Melanocyte of skin (primary cell): ENCODE data around the gene B4GALT5. TPM values are rescaled to one million over a fixed set of nuclear protein-coding genes. Genes with fewer than 3 reads are reported as not detected.

Experiments used
- small RNA-seq, 2 donors: library from RNA; depleted of rRNA; stranded (forward); fragments of <200 nt; gene quantifications; one replicate each; pipeline ENCODE3, GENCODE V24; 2012
- total RNA-seq, 2 donors: library from RNA; depleted of rRNA; stranded (reverse); fragments of >200 nt; gene quantifications; 2 replicates each; pipeline ENCODE4 v1.2.3, GENCODE V29; 2012

The B4GALT5 gene
- 10 to 100 TPM; 57.8 to 63.6 TPM for total RNA-seq

GRCh38 chr20:49713753-49714712 lies at the start of gene B4GALT5:
Gene B4GALT5, minus strand, starts transcription at chr20:49713878. Its CDS starts 188 bp downstream, at chr20:49713690.

Small RNA genes within 50 kb of the gene (small RNA-seq; reads per million reads assigned to genes)
- gene RN7SL197P (0 reads per million in 2 donors), gene SNRPFP1 (0 to 0.12 reads per million in 2 donors)

Other genes starting within 250 kb of the B4GALT5 start
- gene KCNB1, start 231.2 kb downstream of the B4GALT5 start, total RNA-seq, result not detected
- gene PTGIS, start 145.7 kb downstream of the B4GALT5 start, total RNA-seq, result under 1 TPM in 1 of 2 donors, not detected in 1; 0.33 TPM
- gene SLC9A8, start 99.0 kb upstream of the B4GALT5 start, total RNA-seq, result 10 to 100 TPM in 1 of 2 donors, 1 to 10 TPM in 1; 9.0 to 12.4 TPM
- gene SPATA2, start 201.7 kb upstream of the B4GALT5 start, total RNA-seq, result 1 to 10 TPM; 5.0 to 5.5 TPM
- gene RNF114, start 222.5 kb upstream of the B4GALT5 start, total RNA-seq, result 100 to 1,000 TPM; 137 to 175 TPM